Spleen (tissue), 11 donors: ENCODE data around the gene USP2. TPM values are rescaled to one million over a fixed set of nuclear protein-coding genes. Genes with fewer than 3 reads are reported as not detected.

Experiments used
- DNase-seq: peaks from one replicate; pipeline ENCODE4 v3.0.0-alpha.2; 2020
- H3K27ac ChIP-seq, 8 donors: fragments of 200-600 bp; sonication (generic) in 7 of 8; 1 replicate in 4 of 8; 2 replicates in 4 of 8; pipeline versions ENCODE4 v1.5.0 to v1.8.0; 2016 to 2021; ENCODE audit warnings: inconsistent platforms in 4 of 8, mild to moderate bottlenecking in 4 of 8, moderate library complexity in 1 of 8
- H3K27me3 ChIP-seq, 7 donors: fragments of 200-600 bp; sonication (generic) in 6 of 7; replicated peaks in 1 of 7; 1 replicate in 4 of 7; 2 replicates in 3 of 7; pipeline versions ENCODE4 v1.5.0 to v1.8.0; 2016 to 2021; ENCODE audit warnings: inconsistent platforms in 3 of 7, mild to moderate bottlenecking in 1 of 7
- H3K36me3 ChIP-seq, 6 donors: fragments of 200-600 bp; sonication (generic) in 5 of 6; 1 replicate in 4 of 6; 2 replicates in 2 of 6; pipeline versions ENCODE4 v1.5.0 to v1.8.0; 2016 to 2021; ENCODE audit warnings: inconsistent platforms in 2 of 6
- H3K4me1 ChIP-seq, 6 donors: fragments of 200-600 bp; sonication (generic) in 5 of 6; 1 replicate in 3 of 6; 2 replicates in 3 of 6; pipeline versions ENCODE4 v1.5.0 to v1.8.0; 2016 to 2021; ENCODE audit warnings: inconsistent platforms in 3 of 6
- H3K4me3 ChIP-seq, 8 donors: fragments of 200-600 bp; sonication (generic) in 7 of 8; 1 replicate in 4 of 8; 2 replicates in 4 of 8; pipeline versions ENCODE4 v1.5.0 to v1.8.0; 2016 to 2021; ENCODE audit warnings: inconsistent platforms in 4 of 8, mild to moderate bottlenecking in 4 of 8, moderate library complexity in 2 of 8
- H3K9me3 ChIP-seq, 8 donors: fragments of 200-600 bp; sonication (generic) in 7 of 8; 1 replicate in 4 of 8; 2 replicates in 4 of 8; pipeline versions ENCODE4 v1.5.0 to v1.8.0; 2016 to 2021; ENCODE audit warnings: inconsistent platforms in 4 of 8
- CTCF ChIP-seq, 11 experiments: fragments of 200-600 bp in 7 of 11; fragments of 450-650 bp in 4 of 11; sonication (generic) in 4 of 11; IDR thresholded peaks in 8 of 11; conservative IDR thresholded peaks in 3 of 11; 1 replicate in 7 of 11; 2 replicates in 4 of 11; pipeline versions ENCODE4 v1.4.0 to v1.8.0; 2016 to 2021; ENCODE audit warnings: antibody characterized with exemption in 11 of 11, inconsistent platforms in 4 of 11, mild to moderate bottlenecking in 1 of 11
- POLR2A ChIP-seq, 3 donors: fragments of 450-650 bp; IDR thresholded peaks; one replicate each; pipeline ENCODE4 v1.5.1; 2017; ENCODE audit warnings: antibody characterized with exemption in 3 of 3, mild to moderate bottlenecking in 1 of 3
- POLR2AphosphoS5 ChIP-seq, 3 donors: sonication (generic); formaldehyde crosslinking; IDR thresholded peaks; one replicate each; pipeline ENCODE4 v1.5.1; 2017; ENCODE audit warnings: antibody characterized with exemption in 3 of 3
- WGBS, 5 donors: extraction: QIAGEN DNeasy Blood & Tissue Kit in 3 of 5; methylation state at CpG; one replicate each; pipeline versions ENCODE4 v1.1.5 to v1.1.7; 2013 to 2018; 5-methylcytosine and 5-hydroxymethylcytosine counted together
- intact Hi-C: fragments of 100-400 bp; cut with DNase I; formaldehyde crosslinking; loops from one replicate; pipeline ENCODE4 v1.15.0; 2023; ENCODE audit warnings: low total_unique reads
- polyA plus RNA-seq, 3 donors: library from polyadenylated mRNA; stranded (reverse); fragments of 200-250 nt; gene quantifications; one replicate each; pipeline ENCODE4 v1.2.1, GENCODE V29; 2013
- total RNA-seq, 7 donors: library from RNA; depleted of rRNA in 3 of 7; stranded (reverse); fragments of >200 nt in 3 of 7; fragmentation: NEBNext Ultra II Directional in 4 of 7; extraction: Animal tissue kit (Norgen Biotek cat#: 25700) in 4 of 7; gene quantifications; one replicate each; pipeline versions ENCODE4 v1.1.0 to v1.2.1, GENCODE V29; 2016 to 2021
- donor health status: healthy with polysubstance abuse.
- donor health status: DM: no; HTN: no; CAD: no; lungs with moderate emphysema.
- donor health status: DM: no; HTN: no; CAD: no.
- donor health status: Bipolar disorder and iron deficiency.
- donor health status: healthy.
- donor health status: DM: no; HTN: no; CAD: no.
- donor health status: DM: yes; HTN: yes; CAD: no.

USP2 gene
- total and polyA plus RNA-seq, 10 donors, result 0.15 to 0.88 (median 0.45) TPM

DNA sequence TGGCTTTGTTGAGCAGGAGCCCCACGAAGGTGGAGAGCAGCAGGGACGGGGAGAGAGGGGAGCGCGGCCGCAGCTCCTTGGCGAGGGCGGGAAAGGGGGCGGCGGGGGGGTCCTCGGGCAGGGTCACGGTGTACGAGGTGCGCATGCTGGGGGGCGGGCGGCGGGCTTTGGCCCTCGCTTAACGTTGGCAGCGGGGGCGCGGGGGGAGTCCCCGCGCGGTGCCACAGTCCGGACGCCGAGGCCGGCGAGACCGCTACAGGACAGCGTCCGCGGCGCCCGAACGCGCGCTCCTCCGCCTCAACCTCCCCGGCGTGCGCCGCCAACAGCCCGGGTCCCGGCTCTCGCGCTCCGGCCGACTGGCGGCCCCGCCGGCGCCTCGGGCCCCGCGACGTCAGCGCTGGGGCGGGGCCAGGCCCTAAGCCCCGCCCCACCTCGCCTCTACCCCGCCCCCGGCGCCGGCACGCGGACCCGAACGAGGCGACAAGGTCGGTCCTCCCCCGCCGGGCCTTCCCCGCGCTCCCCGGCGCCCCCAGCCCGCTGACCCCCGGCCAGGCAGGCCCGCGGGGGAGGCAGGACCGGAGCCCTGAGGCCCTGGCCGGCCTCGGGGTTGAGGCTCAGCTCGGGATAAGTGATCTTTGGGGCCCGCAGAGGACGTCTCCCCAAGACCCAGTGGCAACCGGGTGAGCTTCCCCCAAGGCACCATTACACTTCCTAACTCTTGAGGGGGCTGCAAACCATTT is 17.5 kb downstream of the USP2 start:
- 0 to 9% (median 3%) methylated on average over 2 to 88 of the region's 88 CpGs for WGBS, 5 donors

DNA sequence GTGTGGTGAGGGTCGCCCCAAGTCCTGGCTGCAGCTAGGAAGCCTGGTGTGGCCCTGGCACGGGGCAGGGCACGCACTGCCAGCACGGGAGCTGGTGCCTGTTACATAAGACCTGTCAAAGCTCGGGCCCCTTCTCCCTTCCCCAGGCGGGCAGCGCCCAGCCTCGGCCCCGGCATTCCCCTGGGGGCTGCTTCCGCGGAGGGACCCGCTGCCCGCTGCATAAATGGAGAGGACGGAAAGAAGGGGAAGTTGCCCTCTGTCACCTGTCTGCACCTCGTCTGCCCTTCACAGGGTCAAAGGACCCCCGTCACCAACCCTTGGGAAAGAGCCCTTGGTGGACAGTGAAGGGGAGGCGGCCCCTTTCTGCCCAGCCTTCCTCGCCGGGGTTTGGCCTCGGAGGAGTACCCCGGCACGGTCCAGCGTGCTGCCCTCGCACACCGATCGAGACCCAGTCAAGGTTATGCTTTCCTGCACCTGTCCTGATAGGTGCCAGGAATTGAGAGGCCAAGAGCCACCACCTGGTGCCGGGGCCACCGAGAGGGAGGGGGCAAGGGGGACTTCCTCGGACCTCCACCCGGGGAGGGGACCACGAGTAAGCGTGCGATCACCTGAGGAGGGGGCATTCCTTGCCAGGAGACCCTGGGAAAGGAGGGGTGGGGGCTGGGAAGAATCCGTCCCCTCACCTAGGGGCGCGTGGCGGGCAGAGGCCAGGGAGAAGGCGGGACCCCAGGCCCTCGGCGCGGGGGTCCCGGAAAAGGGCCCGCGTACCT is 18.2 kb downstream of the USP2 start:
- peaks cover 0 to 32% (median 18%) of the 10 kb centered on the region in 6 donors for H3K4me1 ChIP-seq
- H3K9me3 ChIP-seq, result no peaks in the 10 kb centered on the region
- H3K4me3 ChIP-seq, result peak overlapping the region in 5 of 8 donors; percentile 27 to 71 (median 40)
- WGBS, 5 donors, result 31 to 59% (median 41%) methylated on average over 12 to 44 of the region's 44 CpGs
- TF ChIP-seq POLR2AphosphoS5 (IDR thresholded peaks at IDR 0.05) (no peak), CTCF (IDR thresholded peaks at IDR 0.05 in 8 of 11, conservative IDR thresholded peaks at IDR 0.05 in 3 of 11) (no peak), POLR2A (IDR thresholded peaks at IDR 0.05) (no peak)
- DNase-seq, result peak; percentile 72
- H3K27me3 ChIP-seq, result peaks cover 0 to 68% (median 40%) of the 10 kb centered on the region in 7 donors
- peak overlapping the region in 1 of 8 donors; percentile 40 for H3K27ac ChIP-seq
- no peaks in the 10 kb centered on the region for H3K36me3 ChIP-seq
- intact Hi-C loops, result no loop called here

More for the DNA sequence above, 17.5 kb downstream of the USP2 start:
- TF ChIP-seq POLR2AphosphoS5 (IDR thresholded peaks at IDR 0.05), result no peak
- peak in 1 of 11 experiments; percentile 5 for TF ChIP-seq CTCF (IDR thresholded peaks at IDR 0.05 in 8 of 11, conservative IDR thresholded peaks at IDR 0.05 in 3 of 11)
- TF ChIP-seq POLR2A (IDR thresholded peaks at IDR 0.05), result no peak
- H3K27ac ChIP-seq, result peak overlapping the region in 1 of 8 donors; percentile 40
- H3K36me3 ChIP-seq, result no peaks in the 10 kb centered on the region
- peaks cover 0 to 38% (median 19%) of the 10 kb centered on the region in 6 donors for H3K4me1 ChIP-seq
- intact Hi-C loops, result no loop called here
- DNase-seq, result peak; percentile 86
- peaks cover 0 to 76% (median 40%) of the 10 kb centered on the region in 7 donors for H3K27me3 ChIP-seq
- H3K9me3 ChIP-seq, result no peaks in the 10 kb centered on the region
- peak overlapping the region in 6 of 8 donors; percentile 27 to 71 (median 39) for H3K4me3 ChIP-seq

GRCh38 chr11:119362741-119363080 is 18.8 kb downstream of the USP2 start:
- Histone ChIP-seq H3K4me3 (peak overlapping the region in 2 of 8 donors; percentile 40 to 71), H3K27me3 (peaks cover 0 to 64% (median 38%) of the 10 kb centered on the region in 7 donors), H3K9me3 (no peaks in the 10 kb centered on the region), H3K27ac (no peak overlapping the region), H3K36me3 (no peaks in the 10 kb centered on the region), H3K4me1 (peaks cover 0 to 32% (median 18%) of the 10 kb centered on the region in 6 donors)
- intact Hi-C loops, result no loop called here
- 87 to 95% (median 92%) methylated on average over 5 of the region's 5 CpGs for WGBS, 5 donors
- peak; percentile 2 for DNase-seq
- no peak for TF ChIP-seq POLR2AphosphoS5 (IDR thresholded peaks at IDR 0.05)

DNA sequence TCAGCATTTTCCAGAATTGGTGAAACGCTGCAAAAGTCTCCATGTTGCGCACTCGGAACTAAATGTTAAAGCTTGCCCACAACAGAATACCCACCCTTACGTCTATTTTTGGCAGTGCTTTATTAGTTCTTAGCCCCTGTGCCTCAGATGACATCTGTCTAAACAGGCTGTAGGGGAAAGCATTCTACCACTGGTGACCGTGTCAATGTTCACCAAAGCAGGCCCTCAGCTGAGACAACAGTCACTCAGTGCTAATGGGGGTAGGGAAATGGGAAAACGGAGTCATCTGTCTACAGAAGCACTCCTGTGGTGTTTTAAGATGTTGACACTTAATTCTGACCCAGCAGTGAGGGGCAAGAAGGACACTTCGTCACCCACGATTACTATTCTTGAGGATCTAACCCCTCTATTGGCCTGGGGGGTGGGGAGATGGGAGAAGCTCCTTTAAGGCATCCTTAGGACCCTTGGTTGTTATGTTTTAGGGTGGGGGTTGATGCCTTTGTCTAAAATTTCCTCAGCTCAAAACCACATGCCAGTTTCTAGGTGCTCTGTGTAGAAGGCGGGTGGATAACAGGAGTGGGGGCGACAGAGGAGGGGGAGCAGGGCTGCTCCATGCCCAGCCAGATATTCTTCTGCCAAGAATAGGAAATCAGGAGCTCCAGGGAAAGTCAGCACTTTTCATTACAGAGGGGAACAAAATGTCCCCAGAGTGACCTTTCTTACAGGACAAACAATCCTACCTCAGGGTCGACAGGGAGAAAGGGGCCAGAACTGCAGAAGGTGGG is 19.4 kb downstream of the USP2 start:
- 80 to 88% (median 86%) methylated on average over 11 of the region's 11 CpGs for WGBS, 5 donors
- H3K4me1 ChIP-seq, result peaks cover 0 to 33% (median 18%) of the 10 kb centered on the region in 6 donors
- no peak overlapping the region for H3K4me3 ChIP-seq
- no peaks in the 10 kb centered on the region for H3K36me3 ChIP-seq
- intact Hi-C loops, result no loop called here
- H3K27ac ChIP-seq, result no peak overlapping the region
- TF ChIP-seq POLR2A (IDR thresholded peaks at IDR 0.05), result no peak
- no peaks in the 10 kb centered on the region for H3K9me3 ChIP-seq
- H3K27me3 ChIP-seq, result peaks cover 0 to 63% (median 34%) of the 10 kb centered on the region in 7 donors
- peak; percentile 9 for DNase-seq
